Endothelial cell of umbilical vein (primary cell): ENCODE measurements around the gene IFI35.

Experiments used
- MYC ChIP-seq: IDR thresholded peaks from one replicate; pipeline ENCODE4 v1.6.1; 2011; ENCODE audit warnings: mild to moderate bottlenecking, low read depth, low read length
- TF ChIP-seq, protein P1 (sequence below), 2 donors: IDR thresholded peaks; 1 replicate in 1 of 2; 2 replicates in 1 of 2; pipeline ENCODE4 v1.5.1; 2011; ENCODE audit warnings: low read length in 2 of 2, mild to moderate bottlenecking in 2 of 2, moderate library complexity in 2 of 2, control low read depth in 1 of 2, inconsistent platforms in 1 of 2, low read depth in 1 of 2; ENCODE audit not compliant: insufficient read depth in 1 of 2; ENCODE audit errors: extremely low read depth in 1 of 2

DNA sequence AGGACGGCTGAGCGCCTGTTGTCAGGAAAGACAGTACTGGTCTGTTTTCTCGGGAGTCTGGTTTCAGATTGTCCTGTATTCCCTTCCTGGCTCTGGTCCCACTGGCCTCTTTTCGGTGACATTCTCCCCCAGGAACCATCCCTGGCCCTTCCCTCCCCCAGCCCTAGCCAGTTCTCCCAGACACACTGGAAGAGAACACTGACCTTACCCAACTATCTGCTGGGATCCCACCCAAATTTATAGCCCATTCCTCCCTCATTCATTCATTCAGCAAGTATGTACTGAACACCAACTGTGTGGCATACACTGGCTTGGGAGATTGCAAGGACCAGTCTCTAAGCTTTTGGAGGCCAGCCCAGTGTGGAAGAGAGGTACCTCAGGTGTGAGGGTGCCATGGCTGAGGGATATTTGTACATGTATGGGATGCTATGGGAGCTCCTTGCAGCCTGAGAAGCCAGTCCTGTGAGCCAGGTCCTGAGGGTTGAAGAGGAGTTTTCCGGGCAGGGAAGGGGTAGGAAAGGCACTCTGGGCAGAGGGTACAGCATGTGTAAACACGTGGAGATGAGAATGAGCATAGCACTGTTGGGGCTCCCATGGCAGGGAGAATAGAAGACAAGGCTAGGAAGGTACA is 23.7 kb downstream of the IFI35 start:
- TF ChIP-seq, protein P1, sequence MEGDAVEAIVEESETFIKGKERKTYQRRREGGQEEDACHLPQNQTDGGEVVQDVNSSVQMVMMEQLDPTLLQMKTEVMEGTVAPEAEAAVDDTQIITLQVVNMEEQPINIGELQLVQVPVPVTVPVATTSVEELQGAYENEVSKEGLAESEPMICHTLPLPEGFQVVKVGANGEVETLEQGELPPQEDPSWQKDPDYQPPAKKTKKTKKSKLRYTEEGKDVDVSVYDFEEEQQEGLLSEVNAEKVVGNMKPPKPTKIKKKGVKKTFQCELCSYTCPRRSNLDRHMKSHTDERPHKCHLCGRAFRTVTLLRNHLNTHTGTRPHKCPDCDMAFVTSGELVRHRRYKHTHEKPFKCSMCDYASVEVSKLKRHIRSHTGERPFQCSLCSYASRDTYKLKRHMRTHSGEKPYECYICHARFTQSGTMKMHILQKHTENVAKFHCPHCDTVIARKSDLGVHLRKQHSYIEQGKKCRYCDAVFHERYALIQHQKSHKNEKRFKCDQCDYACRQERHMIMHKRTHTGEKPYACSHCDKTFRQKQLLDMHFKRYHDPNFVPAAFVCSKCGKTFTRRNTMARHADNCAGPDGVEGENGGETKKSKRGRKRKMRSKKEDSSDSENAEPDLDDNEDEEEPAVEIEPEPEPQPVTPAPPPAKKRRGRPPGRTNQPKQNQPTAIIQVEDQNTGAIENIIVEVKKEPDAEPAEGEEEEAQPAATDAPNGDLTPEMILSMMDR (IDR thresholded peaks at IDR 0.05; ENCODE audit: extremely low read depth in 1 of 2, insufficient read depth in 1 of 2, low read depth in 1 of 2, low read length in 2 of 2): no peak
- TF ChIP-seq MYC: no peak
